Stimulated activated CD4-positive, alpha-beta T cell treated with anti-CD3 and anti-CD28 coated beads, Interleukin-4, amount 100 ng/mL, for 48 hours (primary cell): ENCODE data around the gene KRTAP1-3.
"Not testable (repeated sequence)": the region's sequence is repeated elsewhere in the genome, so short reads cannot be mapped to it uniquely, and the experiment has no call there.

Source experiments
- DNase-seq, 2 donors: peaks; one replicate each; pipeline ENCODE4 v3.0.0-alpha.2; 2020; ENCODE audit warnings: low read depth in 2 of 2

KRTAP1-3 gene

GRCh38 chr17:41054556-41054955 is 19.9 kb upstream of the KRTAP1-3 start:
- not testable (repeated sequence) for DNase-seq

GRCh38 chr17:41054025-41054424 is 19.4 kb upstream of the KRTAP1-3 start:
- DNase-seq, result no peak

GRCh38 chr17:41052566-41052965 is 17.9 kb upstream of the KRTAP1-3 start:
- no peak for DNase-seq

- DNase-seq, result no peak
Measured at GRCh38 chr17:41049110-41049509, 14.4 kb upstream of the KRTAP1-3 start.

- no peak for DNase-seq
Measured at GRCh38 chr17:41048441-41048840, 13.8 kb upstream of the KRTAP1-3 start.

- not testable (repeated sequence) for DNase-seq
Measured at GRCh38 chr17:41046735-41047465, 12.2 kb upstream of the KRTAP1-3 start, which contains the start of gene KRTAP2-1. KRTAP2-1 (minus strand) TSS chr17:41047316; CDS start chr17:41047267, 49 bp downstream.

- DNase-seq, result no peak
Measured at GRCh38 chr17:41042953-41043352, 8.3 kb upstream of the KRTAP1-3 start.

- not testable (repeated sequence) for DNase-seq
Measured at GRCh38 chr17:41040783-41041571, 6.3 kb upstream of the KRTAP1-3 start, which contains the start of gene KRTAP1-1. KRTAP1-1 (minus strand) TSS chr17:41041450; CDS start chr17:41041397, 53 bp downstream.

GRCh38 chr17:41037853-41038350 is 3.2 kb upstream of the KRTAP1-3 start:
- DNase-seq, result no peak

GRCh38 chr17:41029633-41030245 is 4.9 kb downstream of the KRTAP1-3 start, which contains the start of gene KRTAP1-4:
KRTAP1-4 (minus strand) TSS chr17:41030195; CDS start chr17:41030078, 117 bp downstream.
- DNase-seq, result no peak

GRCh38 chr17:41026715-41027471 is 7.8 kb downstream of the KRTAP1-3 start, which contains the start of gene KRTAP1-5:
KRTAP1-5 (minus strand) TSS chr17:41027208; CDS start chr17:41027155, 53 bp downstream.
- DNase-seq, result no peak

- no peak for DNase-seq
Measured at GRCh38 chr17:41024697-41025096, 10.0 kb downstream of the KRTAP1-3 start.

- no peak for DNase-seq
Measured at GRCh38 chr17:41020336-41020735, 14.3 kb downstream of the KRTAP1-3 start.

- no peak for DNase-seq
Measured at GRCh38 chr17:41019415-41019814, 15.3 kb downstream of the KRTAP1-3 start.

- no peak for DNase-seq
Measured at GRCh38 chr17:41018541-41018940, 16.1 kb downstream of the KRTAP1-3 start.

- DNase-seq, result no peak
Measured at GRCh38 chr17:41016578-41017215, 18.0 kb downstream of the KRTAP1-3 start.

- DNase-seq, result no peak
Measured at GRCh38 chr17:41015454-41015853, 19.2 kb downstream of the KRTAP1-3 start.

GRCh38 chr17:41013606-41014005 is 21.1 kb downstream of the KRTAP1-3 start:
- DNase-seq, result no peak

- no peak for DNase-seq
Measured at GRCh38 chr17:41013181-41013580, 21.5 kb downstream of the KRTAP1-3 start.

GRCh38 chr17:41012326-41013120 is 22.2 kb downstream of the KRTAP1-3 start:
- no peak for DNase-seq
